GM12878 (cell line): Measurements from ENCODE around the gene NFKBIB. TPM values are rescaled to one million over a fixed set of nuclear protein-coding genes. Genes with fewer than 3 reads are reported as not detected.

Source experiments
- BACH1 ChIP-seq: fragments of 450-650 bp; IDR thresholded peaks from 2 replicates; pipeline ENCODE4 v1.6.1; 2017; ENCODE audit warnings: mild to moderate bottlenecking, borderline replicate concordance
- BCL11A ChIP-seq: IDR thresholded peaks from 2 replicates; pipeline ENCODE4 v1.6.1; 2011; ENCODE audit warnings: low read depth, low read length
- BRCA1 ChIP-seq: IDR thresholded peaks from 2 replicates; pipeline ENCODE4 v1.6.1; 2011; ENCODE audit warnings: low read depth, low read length, improper control_type of control experiment
- CHD1 ChIP-seq: IDR thresholded peaks from 2 replicates; pipeline ENCODE4 v1.6.1; 2012; ENCODE audit warnings: low read depth, low read length, improper control_type of control experiment
- CHD4 ChIP-seq: fragments of 200-600 bp; sonication (generic); IDR thresholded peaks from 2 replicates; pipeline ENCODE4 v1.6.1; 2016; ENCODE audit warnings: mild to moderate bottlenecking
- CREM ChIP-seq: IDR thresholded peaks from 2 replicates; pipeline ENCODE4 v1.6.1; 2014; ENCODE audit warnings: antibody characterized with exemption, low read depth
- E2F4 ChIP-seq: IDR thresholded peaks from 2 replicates; pipeline ENCODE4 v1.6.1; 2012; ENCODE audit warnings: low read depth, low read length, improper control_type of control experiment
- ESRRA ChIP-seq: IDR thresholded peaks from 2 replicates; pipeline ENCODE4 v1.6.1; 2012; ENCODE audit warnings: mild to moderate bottlenecking, low read length, improper control_type of control experiment
- HSF1 ChIP-seq: fragments of 150-350 bp; IDR thresholded peaks from 2 replicates; pipeline ENCODE4 v1.6.1; 2014; ENCODE audit warnings: mild to moderate bottlenecking, low read depth, low read length
- IKZF1 ChIP-seq: fragments of 450-650 bp; conservative IDR thresholded peaks from 2 replicates; pipeline ENCODE4 v1.6.1; 2017; ENCODE audit warnings: antibody characterized with exemption, mild to moderate bottlenecking
- IRF4 ChIP-seq: IDR thresholded peaks from 2 replicates; pipeline ENCODE4 v1.6.1; 2011; ENCODE audit warnings: low read depth, low read length
- JUND ChIP-seq: IDR thresholded peaks from 2 replicates; pipeline ENCODE4 v1.6.1; 2012; ENCODE audit warnings: low read depth, mild to moderate bottlenecking, low read length, improper control_type of control experiment, moderate library complexity
- NFXL1 ChIP-seq: fragments of 450-650 bp; IDR thresholded peaks from 2 replicates; pipeline ENCODE4 v1.6.1; 2017; ENCODE audit warnings: antibody characterized with exemption, mild to moderate bottlenecking, borderline replicate concordance
- NFYB ChIP-seq: IDR thresholded peaks from 2 replicates; pipeline ENCODE4 v1.6.1; 2011; ENCODE audit warnings: low read depth, mild to moderate bottlenecking, low read length, improper control_type of control experiment, moderate library complexity; ENCODE audit not compliant: insufficient read depth
- POLR2AphosphoS5 ChIP-seq: IDR thresholded peaks from 2 replicates; pipeline ENCODE4 v1.6.1; 2011; ENCODE audit warnings: mild to moderate bottlenecking, low read length, inconsistent platforms
- RAD21 ChIP-seq: IDR thresholded peaks from 2 replicates; pipeline ENCODE4 v1.6.1; 2011; ENCODE audit warnings: mild to moderate bottlenecking, low read depth, low read length, moderate library complexity; ENCODE audit not compliant: insufficient read depth
- RFX5 ChIP-seq: IDR thresholded peaks from 2 replicates; pipeline ENCODE4 v1.6.1; 2011; ENCODE audit warnings: low read depth, low read length, improper control_type of control experiment
- SRF ChIP-seq, 2 experiments: IDR thresholded peaks; 2 replicates each; pipeline ENCODE4 v1.6.1; 2011; ENCODE audit warnings: low read depth in 2 of 2, low read length in 2 of 2, mild to moderate bottlenecking in 1 of 2, moderate library complexity in 1 of 2
- TCF3 ChIP-seq: IDR thresholded peaks from 2 replicates; pipeline ENCODE4 v1.6.1; 2012; ENCODE audit warnings: low read depth, mild to moderate bottlenecking, low read length, borderline replicate concordance; ENCODE audit not compliant: insufficient read depth
- ZNF207 ChIP-seq: fragments of 450-650 bp; IDR thresholded peaks from 2 replicates; pipeline ENCODE4 v1.6.1; 2014; ENCODE audit warnings: antibody characterized with exemption, mild to moderate bottlenecking, borderline replicate concordance
- ZNF217 ChIP-seq: fragments of 450-650 bp; IDR thresholded peaks from 2 replicates; pipeline ENCODE4 v1.6.1; 2017; ENCODE audit warnings: antibody characterized with exemption, mild to moderate bottlenecking
- polyA plus RNA-seq, 11 experiments: library from polyadenylated mRNA; depleted of rRNA in 4 of 11; unstranded in 6 of 11; stranded (reverse) in 5 of 11; fragments of >200 nt; fragmentation: Nextera tagmentation in 4 of 11; fragmentation: Illumina TruSeq in 1 of 11; extraction: Ambion mirVana in 4 of 11; extraction: Trizol in 1 of 11; gene quantifications; 1 replicate in 1 of 11; 2 replicates in 10 of 11; pipeline versions ENCODE4 v1.2.1 to v1.2.3, GENCODE V29; 2011 to 2016; ENCODE audit warnings: inconsistent platforms in 2 of 11, missing spikeins in 2 of 11, low read depth in 1 of 11
- total RNA-seq, 4 experiments: library from RNA; depleted of rRNA in 3 of 4; stranded (reverse); fragments of >200 nt in 3 of 4; fragmentation: Illumina TruSeq in 1 of 4; extraction: Trizol in 1 of 4; gene quantifications; 2 replicates each; pipeline versions ENCODE4 v1.2.1 to v1.2.3, GENCODE V29; 2013 to 2021
- TF ChIP-seq, protein P1 (sequence below): fragments of 450-650 bp; formaldehyde crosslinking; IDR thresholded peaks from 2 replicates; pipeline ENCODE4 v1.5.0; 2022; ENCODE audit warnings: mild to moderate bottlenecking, missing genetic modification characterization
- TF ChIP-seq, protein P2 (sequence below): IDR thresholded peaks from 2 replicates; pipeline ENCODE4 v1.6.1; 2011; ENCODE audit warnings: low read depth, mild to moderate bottlenecking, low read length, moderate library complexity, borderline replicate concordance; ENCODE audit errors: extremely low read depth

NFKBIB gene
- total and polyA plus RNA-seq, 10 of the 15 experiments (the other 5 are each of a cell fraction or from before 2014, with no cell fraction given): 1.2 to 60.9 (median 31.0) TPM

- TF ChIP-seq BCL11A (no peak), BACH1 (no peak), ZNF207 (peak; percentile 94; the same call in 1 of the 2 replicates), HSF1 (no peak; the same call in 1 of the 2 replicates), BRCA1 (no peak), ZNF217 (peak; percentile 88), IKZF1 (peak; percentile 90), CHD1 (no peak), NFXL1 (no peak), TCF3 (no peak), JUND (no peak), E2F4 (no peak), IRF4 (0 out of 2 replicates have a peak, but pooled peaks have one; percentile 3), SRF (IDR thresholded peaks at IDR 0.05; ENCODE audit: low read depth in 2 of 2, low read length in 2 of 2) (0 out of 4 replicates have a peak, but pooled peaks of 1 of the 2 experiments have one; percentile 22), CHD4 (no peak), CREM (no peak), RAD21 (peak; percentile 58), RFX5 (no peak), ESRRA (peak; percentile 25; the same call in 1 of the 2 replicates), NFYB (no peak), POLR2AphosphoS5 (no peak; the same call in 1 of the 2 replicates)
- TF ChIP-seq, protein P1, sequence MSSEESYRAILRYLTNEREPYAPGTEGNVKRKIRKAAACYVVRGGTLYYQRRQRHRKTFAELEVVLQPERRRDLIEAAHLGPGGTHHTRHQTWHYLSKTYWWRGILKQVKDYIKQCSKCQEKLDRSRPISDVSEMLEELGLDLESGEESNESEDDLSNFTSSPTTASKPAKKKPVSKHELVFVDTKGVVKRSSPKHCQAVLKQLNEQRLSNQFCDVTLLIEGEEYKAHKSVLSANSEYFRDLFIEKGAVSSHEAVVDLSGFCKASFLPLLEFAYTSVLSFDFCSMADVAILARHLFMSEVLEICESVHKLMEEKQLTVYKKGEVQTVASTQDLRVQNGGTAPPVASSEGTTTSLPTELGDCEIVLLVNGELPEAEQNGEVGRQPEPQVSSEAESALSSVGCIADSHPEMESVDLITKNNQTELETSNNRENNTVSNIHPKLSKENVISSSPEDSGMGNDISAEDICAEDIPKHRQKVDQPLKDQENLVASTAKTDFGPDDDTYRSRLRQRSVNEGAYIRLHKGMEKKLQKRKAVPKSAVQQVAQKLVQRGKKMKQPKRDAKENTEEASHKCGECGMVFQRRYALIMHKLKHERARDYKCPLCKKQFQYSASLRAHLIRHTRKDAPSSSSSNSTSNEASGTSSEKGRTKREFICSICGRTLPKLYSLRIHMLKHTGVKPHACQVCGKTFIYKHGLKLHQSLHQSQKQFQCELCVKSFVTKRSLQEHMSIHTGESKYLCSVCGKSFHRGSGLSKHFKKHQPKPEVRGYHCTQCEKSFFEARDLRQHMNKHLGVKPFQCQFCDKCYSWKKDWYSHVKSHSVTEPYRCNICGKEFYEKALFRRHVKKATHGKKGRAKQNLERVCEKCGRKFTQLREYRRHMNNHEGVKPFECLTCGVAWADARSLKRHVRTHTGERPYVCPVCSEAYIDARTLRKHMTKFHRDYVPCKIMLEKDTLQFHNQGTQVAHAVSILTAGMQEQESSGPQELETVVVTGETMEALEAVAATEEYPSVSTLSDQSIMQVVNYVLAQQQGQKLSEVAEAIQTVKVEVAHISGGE (CRISPR knock-in tag): no peak
- TF ChIP-seq, protein P2, sequence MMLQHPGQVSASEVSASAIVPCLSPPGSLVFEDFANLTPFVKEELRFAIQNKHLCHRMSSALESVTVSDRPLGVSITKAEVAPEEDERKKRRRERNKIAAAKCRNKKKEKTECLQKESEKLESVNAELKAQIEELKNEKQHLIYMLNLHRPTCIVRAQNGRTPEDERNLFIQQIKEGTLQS: no peak
Measured at GRCh38 chr19:38929929-38930775, 30.4 kb downstream of the NFKBIB start, which contains the start of gene SARS2 (continued).
